22Rv1 (cell line): ENCODE results near the gene NTMT2.

ENCODE experiments used
- H3K27ac ChIP-seq: fragments of 450-650 bp; 2 replicates; pipeline ENCODE4 v1.5.1; 2017
- ZFX ChIP-seq: fragments of 450-650 bp; IDR thresholded peaks from 2 replicates; pipeline ENCODE4 v1.6.1; 2017; ENCODE audit warnings: antibody characterized with exemption, borderline replicate concordance
- TF ChIP-seq, protein P1 (sequence below): fragments of 450-650 bp; IDR thresholded peaks from 2 replicates; pipeline ENCODE4 v1.5.1; 2017; ENCODE audit warnings: mild to moderate bottlenecking

The NTMT2 gene

DNA sequence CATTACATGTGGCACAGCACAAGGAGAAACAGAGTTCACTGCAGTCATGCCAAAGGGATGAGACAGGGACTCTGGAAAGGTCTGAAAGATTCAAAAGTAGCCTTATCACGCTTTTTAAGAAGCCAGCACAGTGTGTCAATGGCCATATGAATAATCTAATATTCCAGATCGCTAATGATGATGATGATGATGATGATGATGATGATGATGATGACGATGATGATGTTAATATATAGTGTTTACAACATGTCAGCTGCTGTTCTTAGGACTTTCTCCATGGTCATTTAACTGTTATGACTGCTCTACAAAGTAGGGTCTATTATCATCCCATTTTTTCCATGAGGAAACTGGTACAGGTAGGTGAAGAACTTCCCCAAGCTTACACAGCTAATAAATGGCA lies 64.4 kb downstream of the NTMT2 start:
- no peak overlapping the region for H3K27ac ChIP-seq
- TF ChIP-seq, protein P1, sequence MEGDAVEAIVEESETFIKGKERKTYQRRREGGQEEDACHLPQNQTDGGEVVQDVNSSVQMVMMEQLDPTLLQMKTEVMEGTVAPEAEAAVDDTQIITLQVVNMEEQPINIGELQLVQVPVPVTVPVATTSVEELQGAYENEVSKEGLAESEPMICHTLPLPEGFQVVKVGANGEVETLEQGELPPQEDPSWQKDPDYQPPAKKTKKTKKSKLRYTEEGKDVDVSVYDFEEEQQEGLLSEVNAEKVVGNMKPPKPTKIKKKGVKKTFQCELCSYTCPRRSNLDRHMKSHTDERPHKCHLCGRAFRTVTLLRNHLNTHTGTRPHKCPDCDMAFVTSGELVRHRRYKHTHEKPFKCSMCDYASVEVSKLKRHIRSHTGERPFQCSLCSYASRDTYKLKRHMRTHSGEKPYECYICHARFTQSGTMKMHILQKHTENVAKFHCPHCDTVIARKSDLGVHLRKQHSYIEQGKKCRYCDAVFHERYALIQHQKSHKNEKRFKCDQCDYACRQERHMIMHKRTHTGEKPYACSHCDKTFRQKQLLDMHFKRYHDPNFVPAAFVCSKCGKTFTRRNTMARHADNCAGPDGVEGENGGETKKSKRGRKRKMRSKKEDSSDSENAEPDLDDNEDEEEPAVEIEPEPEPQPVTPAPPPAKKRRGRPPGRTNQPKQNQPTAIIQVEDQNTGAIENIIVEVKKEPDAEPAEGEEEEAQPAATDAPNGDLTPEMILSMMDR = no peak
- TF ChIP-seq ZFX = no peak

- TF ChIP-seq, protein P1 = no peak
- TF ChIP-seq ZFX = no peak
Observed at GRCh38 chr1:170213596-170213995, 67.8 kb downstream of the NTMT2 start.

DNA sequence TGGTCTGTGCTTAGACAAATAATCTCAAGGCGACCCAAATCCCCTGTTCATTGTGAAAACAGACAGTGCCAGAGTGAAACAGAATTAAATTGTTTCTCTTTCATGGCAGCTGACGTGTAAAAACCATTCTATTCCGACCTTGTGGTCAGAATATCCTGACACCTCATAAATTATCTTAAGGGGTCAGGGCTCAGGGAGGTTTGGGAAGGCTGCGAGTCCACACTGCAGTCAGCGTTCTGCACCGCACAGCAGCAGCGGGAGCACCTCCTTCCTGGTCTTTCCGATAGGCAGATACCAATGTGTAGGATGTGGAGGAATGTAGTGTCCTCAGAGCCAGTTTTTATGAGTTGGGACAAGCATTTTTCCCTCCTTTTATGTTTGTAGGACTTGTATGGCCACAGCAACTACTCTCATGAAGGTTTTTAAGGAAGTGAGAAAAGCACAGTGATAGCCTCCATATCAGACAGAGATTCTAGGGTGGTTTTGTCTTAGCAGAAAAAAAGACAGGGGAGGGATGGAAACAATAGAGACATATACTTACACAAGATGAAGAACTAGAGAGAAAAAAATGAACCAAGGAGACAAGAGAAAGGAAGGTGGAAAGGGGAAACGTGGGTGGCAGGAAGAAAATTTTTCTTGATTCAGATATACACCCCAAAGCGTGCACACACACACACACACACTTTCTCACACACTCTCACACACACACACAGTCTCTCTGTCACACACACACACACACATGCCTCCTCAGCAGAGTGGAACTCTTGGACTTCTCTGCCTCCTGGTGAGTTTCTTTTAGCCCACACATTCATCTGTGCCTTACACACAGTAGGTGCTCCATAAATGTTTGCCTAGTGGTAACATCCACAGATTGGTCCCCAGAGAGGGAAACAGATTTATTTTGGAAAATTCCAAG lies 68.6 kb downstream of the NTMT2 start:
- H3K27ac ChIP-seq = no peak overlapping the region
- no peak for TF ChIP-seq ZFX
- TF ChIP-seq, protein P1 = no peak

More at GRCh38 chr1:170213596-170213995, 67.8 kb downstream of the NTMT2 start:
- H3K27ac ChIP-seq = no peak overlapping the region

DNA sequence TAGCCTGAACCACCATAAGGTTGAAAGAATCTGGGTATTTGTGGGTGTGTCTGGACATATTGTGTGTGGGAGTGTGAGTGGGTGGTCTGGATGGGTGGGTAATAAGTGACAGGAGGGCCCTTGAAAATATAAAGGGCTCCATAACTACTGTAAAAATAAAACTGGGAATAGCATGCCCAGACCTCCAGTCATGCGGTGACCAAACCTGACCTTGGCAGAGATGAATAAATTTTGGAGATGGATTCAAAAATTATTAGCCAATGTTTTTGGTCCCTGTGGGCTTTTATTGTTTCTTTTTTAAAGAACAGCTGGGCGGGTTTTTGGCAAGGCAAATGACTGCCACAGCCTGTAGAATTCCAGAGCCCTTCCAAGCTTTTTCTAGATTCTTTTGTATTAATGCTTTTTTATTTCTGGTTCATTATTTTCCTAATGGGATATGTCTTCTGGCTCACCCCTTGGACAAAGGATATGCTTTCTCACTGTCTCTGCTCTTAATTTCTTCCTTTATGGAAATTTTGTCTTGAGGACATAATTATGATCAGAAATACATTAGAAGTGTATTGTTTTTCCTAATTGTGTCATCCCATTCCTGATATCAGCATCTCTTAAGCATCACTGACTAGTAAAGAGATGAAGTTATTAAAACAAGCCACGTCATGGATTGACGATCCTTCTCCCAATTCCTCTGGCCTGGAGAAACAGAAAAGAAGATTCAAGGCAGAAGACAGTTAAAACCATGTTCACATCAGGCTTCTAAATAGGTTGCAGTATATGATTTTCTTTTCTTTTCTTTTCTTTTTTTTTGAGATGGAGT lies 69.5 kb downstream of the NTMT2 start:
- no peak for TF ChIP-seq ZFX
- TF ChIP-seq, protein P1 = no peak
- no peak overlapping the region for H3K27ac ChIP-seq

DNA sequence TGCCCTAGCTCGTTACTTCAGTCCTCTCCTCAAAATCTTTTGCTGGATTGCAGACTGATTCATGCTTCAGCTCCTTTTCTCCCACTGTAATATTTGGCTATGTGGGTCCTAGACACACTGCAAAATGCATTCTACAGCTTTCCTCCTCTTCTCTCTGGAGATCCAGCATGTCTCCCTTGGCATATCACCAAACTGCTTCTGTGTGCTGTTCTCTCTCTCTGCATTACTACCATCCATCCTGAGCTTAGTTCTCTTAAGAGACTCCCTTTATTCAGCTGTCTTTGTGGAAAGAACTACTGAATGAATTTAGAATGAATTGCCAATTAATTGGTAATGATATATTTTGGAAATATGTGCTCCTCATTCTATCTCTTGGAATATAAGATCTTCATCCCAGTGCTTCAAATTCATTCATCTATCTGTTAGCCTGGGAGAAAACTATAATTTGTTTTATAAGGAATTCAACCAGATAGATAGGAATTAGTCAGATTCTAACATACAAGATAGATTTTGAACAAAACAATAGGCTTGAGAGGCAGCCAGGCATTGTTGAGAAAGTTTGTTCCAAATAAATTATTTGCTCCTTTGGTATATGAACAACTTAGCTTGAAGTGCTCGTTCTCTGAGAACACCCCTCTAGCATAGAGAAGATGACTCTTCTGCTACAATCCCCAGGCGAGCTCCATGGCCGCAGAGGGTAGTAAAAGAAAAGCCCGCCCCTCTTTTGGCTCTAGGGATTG lies 71.9 kb downstream of the NTMT2 start:
- TF ChIP-seq, protein P1 = no peak
- no peak for TF ChIP-seq ZFX
- no peak overlapping the region for H3K27ac ChIP-seq

DNA sequence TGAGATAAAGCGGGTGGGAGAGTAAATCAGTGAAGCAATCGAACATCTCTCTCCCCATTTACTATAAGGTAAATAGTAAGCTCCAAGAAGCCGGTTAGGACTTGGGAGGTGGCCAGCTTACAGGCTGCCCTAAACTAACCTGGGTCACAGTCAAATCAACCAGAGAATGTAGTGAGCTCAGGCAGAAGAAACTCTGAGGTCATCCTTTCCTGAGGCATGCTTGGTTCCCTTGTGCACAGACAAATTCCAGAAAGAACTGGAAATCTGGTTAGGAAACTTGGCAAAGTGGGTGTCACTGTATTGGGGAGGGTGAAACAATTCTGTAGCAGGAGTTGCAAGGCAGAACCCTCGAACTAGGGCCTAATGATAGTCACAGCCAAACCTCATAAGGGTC lies 72.5 kb downstream of the NTMT2 start:
- H3K27ac ChIP-seq = no peak overlapping the region
- TF ChIP-seq ZFX = no peak
- TF ChIP-seq, protein P1 = no peak
